Esophagus (tissue), 2 donors: ENCODE results near the gene VAV1. TPM values are rescaled to one million over a fixed set of nuclear protein-coding genes. Genes with fewer than 3 reads are reported as not detected.

Experiments used
- H3K27ac ChIP-seq, 2 donors: one replicate each; pipeline ENCODE4 v1.5.1; 2013; ENCODE audit warnings: low read depth in 2 of 2, mild to moderate bottlenecking in 2 of 2, inconsistent platforms in 1 of 2, low read length in 1 of 2, moderate library complexity in 1 of 2
- H3K27me3 ChIP-seq, 2 donors: one replicate each; pipeline ENCODE4 v1.6.1; 2013; ENCODE audit warnings: low read length in 2 of 2, control low read depth in 1 of 2, mild to moderate bottlenecking in 1 of 2; ENCODE audit not compliant: insufficient read depth in 2 of 2, control insufficient read depth in 1 of 2
- H3K36me3 ChIP-seq, 2 donors: one replicate each; pipeline ENCODE4 v1.6.1; 2013; ENCODE audit warnings: low read length in 1 of 2; ENCODE audit not compliant: control insufficient read depth in 2 of 2, insufficient read depth in 2 of 2
- H3K4me1 ChIP-seq, 2 donors: one replicate each; pipeline ENCODE4 v1.6.1; 2013; ENCODE audit warnings: low read length in 1 of 2; ENCODE audit not compliant: control insufficient read depth in 2 of 2, insufficient read depth in 2 of 2
- H3K4me3 ChIP-seq, 2 donors: one replicate each; pipeline ENCODE4 v1.5.1; 2013; ENCODE audit warnings: low read length in 2 of 2, mild to moderate bottlenecking in 2 of 2, low read depth in 1 of 2, moderate library complexity in 1 of 2
- H3K9me3 ChIP-seq, 2 donors: one replicate each; pipeline ENCODE4 v1.6.1; 2013; ENCODE audit warnings: mild to moderate bottlenecking in 2 of 2, low read depth in 1 of 2, low read length in 1 of 2, moderate library complexity in 1 of 2; ENCODE audit not compliant: control insufficient read depth in 2 of 2, insufficient read depth in 1 of 2
- WGBS, 2 donors: extraction: QIAGEN DNeasy Blood & Tissue Kit; methylation state at CpG; one replicate each; pipeline ENCODE4 v1.1.7; 2013; 5-methylcytosine and 5-hydroxymethylcytosine counted together
- polyA plus RNA-seq, 2 donors: library from polyadenylated mRNA; stranded (reverse); fragments of 200-250 nt; gene quantifications; one replicate each; pipeline ENCODE4 v1.2.3, GENCODE V29; 2013
- donor health status: healthy with polysubstance abuse.
- donor health status: Bipolar disorder and iron deficiency.

VAV1 gene
- polyA plus RNA-seq, 2 donors = 1.3 to 8.4 TPM

GRCh38 chr19:6832412-6832811 is 59.9 kb downstream of the VAV1 start:
- Histone ChIP-seq H3K27ac (no peak overlapping the region), H3K9me3 (peaks cover 5 to 8% of the 10 kb centered on the region in 2 donors), H3K27me3 (no peaks in the 10 kb centered on the region), H3K36me3 (peaks cover 0 to 3% of the 10 kb centered on the region in 2 donors), H3K4me1 (no peaks in the 10 kb centered on the region), H3K4me3 (no peak overlapping the region)
- 65 to 86% methylated on average over 1 of the region's 1 CpG for WGBS, 2 donors

GRCh38 chr19:6833166-6833790 is 60.8 kb downstream of the VAV1 start:
- Histone ChIP-seq H3K9me3 (peaks cover 5 to 8% of the 10 kb centered on the region in 2 donors), H3K27ac (no peak overlapping the region), H3K27me3 (no peaks in the 10 kb centered on the region), H3K4me3 (no peak overlapping the region), H3K4me1 (no peaks in the 10 kb centered on the region), H3K36me3 (peaks cover 0 to 3% of the 10 kb centered on the region in 2 donors)
- WGBS, 2 donors = 89 to 93% methylated on average over 16 of the region's 16 CpGs

- Histone ChIP-seq H3K27me3 (no peaks in the 10 kb centered on the region), H3K4me3 (no peak overlapping the region), H3K4me1 (no peaks in the 10 kb centered on the region), H3K27ac (no peak overlapping the region), H3K36me3 (peaks cover 0 to 3% of the 10 kb centered on the region in 2 donors), H3K9me3 (peaks cover under 1 to 5% of the 10 kb centered on the region in 2 donors)
- 94 to 95% methylated on average over 2 of the region's 2 CpGs for WGBS, 2 donors
Observed at GRCh38 chr19:6834433-6834832, 61.9 kb downstream of the VAV1 start.

GRCh38 chr19:6835501-6835900 is 63.0 kb downstream of the VAV1 start:
- peaks cover 0 to 2% of the 10 kb centered on the region in 2 donors for H3K9me3 ChIP-seq
- peaks cover 0 to 3% of the 10 kb centered on the region in 2 donors for H3K36me3 ChIP-seq
- WGBS, 2 donors = 93% methylated on average over 3 of the region's 3 CpGs
- no peak overlapping the region for H3K4me3 ChIP-seq
- H3K27me3 ChIP-seq = no peaks in the 10 kb centered on the region
- H3K27ac ChIP-seq = no peak overlapping the region
- H3K4me1 ChIP-seq = no peaks in the 10 kb centered on the region

GRCh38 chr19:6837525-6837924 is 65.0 kb downstream of the VAV1 start:
- Histone ChIP-seq H3K4me1 (no peaks in the 10 kb centered on the region), H3K27me3 (no peaks in the 10 kb centered on the region), H3K36me3 (peaks cover 0 to 3% of the 10 kb centered on the region in 2 donors), H3K4me3 (no peak overlapping the region), H3K9me3 (peaks cover 0 to 2% of the 10 kb centered on the region in 2 donors), H3K27ac (no peak overlapping the region)
- 30 to 50% methylated on average over 2 of the region's 2 CpGs for WGBS, 2 donors

GRCh38 chr19:6838062-6838655 is 65.7 kb downstream of the VAV1 start:
- Histone ChIP-seq H3K27me3 (no peaks in the 10 kb centered on the region), H3K9me3 (peaks cover 0 to 2% of the 10 kb centered on the region in 2 donors), H3K36me3 (peaks cover 0 to 3% of the 10 kb centered on the region in 2 donors), H3K27ac (no peak overlapping the region), H3K4me1 (no peaks in the 10 kb centered on the region), H3K4me3 (no peak overlapping the region)
- WGBS, 2 donors = 87 to 89% methylated on average over 3 of the region's 3 CpGs

- no peaks in the 10 kb centered on the region for H3K36me3 ChIP-seq
- WGBS, 2 donors = 78 to 87% methylated on average over 5 of the region's 5 CpGs
- H3K4me1 ChIP-seq = no peaks in the 10 kb centered on the region
- H3K27ac ChIP-seq = no peak overlapping the region
- H3K4me3 ChIP-seq = no peak overlapping the region
- no peaks in the 10 kb centered on the region for H3K27me3 ChIP-seq
- H3K9me3 ChIP-seq = no peaks in the 10 kb centered on the region
Observed at GRCh38 chr19:6842871-6843607, 70.5 kb downstream of the VAV1 start.

GRCh38 chr19:6847828-6848200 is 75.3 kb downstream of the VAV1 start:
- Histone ChIP-seq H3K4me3 (no peak overlapping the region), H3K27me3 (no peaks in the 10 kb centered on the region), H3K9me3 (no peaks in the 10 kb centered on the region), H3K27ac (no peak overlapping the region), H3K4me1 (no peaks in the 10 kb centered on the region), H3K36me3 (no peaks in the 10 kb centered on the region)
- 89 to 94% methylated on average over 11 of the region's 11 CpGs for WGBS, 2 donors

- Histone ChIP-seq H3K27me3 (no peaks in the 10 kb centered on the region), H3K4me3 (no peak overlapping the region), H3K9me3 (no peaks in the 10 kb centered on the region), H3K27ac (no peak overlapping the region), H3K36me3 (peaks cover 0 to 1% of the 10 kb centered on the region in 2 donors), H3K4me1 (no peaks in the 10 kb centered on the region)
- 82 to 84% methylated on average over 3 of the region's 3 CpGs for WGBS, 2 donors
Observed at GRCh38 chr19:6848986-6849385, 76.5 kb downstream of the VAV1 start.
